Measurements from ENCODE around the gene MAPT.

GRCh38 chr17:45970659-45971058 is 76.3 kb downstream of the MAPT start:
- TF ChIP-seq CTCF (IDR thresholded peaks at IDR 0.05) (no peak), POLR2AphosphoS5 (IDR thresholded peaks at IDR 0.05) (no peak), EP300 (IDR thresholded peaks at IDR 0.05) (no peak), POLR2A (IDR thresholded peaks at IDR 0.05; ENCODE audit: low read depth) (no peak)
